ENCODE data around the gene SNN. TPM values are rescaled to one million over a fixed set of nuclear protein-coding genes. Genes with fewer than 3 reads are reported as not detected.

SNN gene
- total RNA-seq, 2 donors from 2014 or later, result 28.9 to 35.1 TPM

- H3K4me3 ChIP-seq (ENCODE audit: low read length), result no peak overlapping the region
- H3K4me3 Mint-ChIP-seq, result no peak overlapping the region
- no peaks in the 10 kb centered on the region for H3K36me3 ChIP-seq (ENCODE audit: control insufficient read depth, insufficient read depth, low read length)
- no peaks in the 10 kb centered on the region for H3K4me1 ChIP-seq (ENCODE audit: control insufficient read depth, insufficient read depth, low read length)
- no peaks in the 10 kb centered on the region for H3K4me1 Mint-ChIP-seq
- no peaks in the 10 kb centered on the region for H3K9me3 Mint-ChIP-seq
- peak; percentile 65 for DNase-seq
- H3K9me3 ChIP-seq (ENCODE audit: control insufficient read depth, low read length), result no peaks in the 10 kb centered on the region
- WGBS, 2 experiments (ENCODE audit: insufficient coverage in 1 of 2, insufficient read length in 1 of 2), result 77 to 90% methylated on average over 5 to 19 of the region's 19 CpGs
- H3K27me3 ChIP-seq (ENCODE audit: control insufficient read depth, insufficient read depth, low read length, poor library complexity, severe bottlenecking), result no peaks in the 10 kb centered on the region
- TF ChIP-seq CTCF (conservative IDR thresholded peaks at IDR 0.05), result no peak
- H3K36me3 Mint-ChIP-seq (ENCODE audit: low read depth), result no peaks in the 10 kb centered on the region
- H3K27ac ChIP-seq (ENCODE audit: low read depth, low read length), result no peak overlapping the region
- no peaks in the 10 kb centered on the region for H3K27me3 Mint-ChIP-seq (ENCODE audit: insufficient read depth)
- peak overlapping the region; percentile 32 for H3K27ac Mint-ChIP-seq
- H3K9ac ChIP-seq (ENCODE audit: extremely low read depth, low read length, poor library complexity, severe bottlenecking), result no peak overlapping the region
These were observed 9.2 kb upstream of the SNN start for GRCh38 chr16:11658896-11659708.

- 85 to 87% methylated on average over 7 to 12 of the region's 12 CpGs for WGBS, 2 experiments (ENCODE audit: insufficient coverage in 1 of 2, insufficient read length in 1 of 2)
- Histone ChIP-seq H3K9ac (ENCODE audit: extremely low read depth, low read length, poor library complexity, severe bottlenecking) (no peak overlapping the region), H3K9me3 (ENCODE audit: control insufficient read depth, low read length) (no peaks in the 10 kb centered on the region), H3K4me3 (ENCODE audit: low read length) (no peak overlapping the region), H3K27me3 (ENCODE audit: control insufficient read depth, insufficient read depth, low read length, poor library complexity, severe bottlenecking) (no peaks in the 10 kb centered on the region), H3K4me1 (ENCODE audit: control insufficient read depth, insufficient read depth, low read length) (no peaks in the 10 kb centered on the region), H3K36me3 (ENCODE audit: control insufficient read depth, insufficient read depth, low read length) (no peaks in the 10 kb centered on the region), H3K27ac (ENCODE audit: low read depth, low read length) (no peak overlapping the region)
- H3K27ac Mint-ChIP-seq, result no peak overlapping the region
- H3K27me3 Mint-ChIP-seq (ENCODE audit: insufficient read depth), result no peaks in the 10 kb centered on the region
- no peak for DNase-seq
- no peaks in the 10 kb centered on the region for H3K9me3 Mint-ChIP-seq
- H3K4me3 Mint-ChIP-seq, result no peak overlapping the region
- TF ChIP-seq CTCF (conservative IDR thresholded peaks at IDR 0.05), result no peak
- H3K4me1 Mint-ChIP-seq, result peaks cover 2% of the 10 kb centered on the region
- H3K36me3 Mint-ChIP-seq (ENCODE audit: low read depth), result no peaks in the 10 kb centered on the region
These were observed 7.7 kb upstream of the SNN start for GRCh38 chr16:11660565-11660964.

GRCh38 chr16:11662582-11662981 is 5.7 kb upstream of the SNN start:
- Mint-ChIP-seq H3K27ac (no peak overlapping the region), H3K36me3 (ENCODE audit: low read depth) (no peaks in the 10 kb centered on the region), H3K4me1 (peaks cover 2% of the 10 kb centered on the region), H3K9me3 (no peaks in the 10 kb centered on the region), H3K27me3 (ENCODE audit: insufficient read depth) (no peaks in the 10 kb centered on the region), H3K4me3 (no peak overlapping the region)
- Histone ChIP-seq H3K36me3 (ENCODE audit: control insufficient read depth, insufficient read depth, low read length) (no peaks in the 10 kb centered on the region), H3K9me3 (ENCODE audit: control insufficient read depth, low read length) (no peaks in the 10 kb centered on the region), H3K9ac (ENCODE audit: extremely low read depth, low read length, poor library complexity, severe bottlenecking) (no peak overlapping the region), H3K27ac (ENCODE audit: low read depth, low read length) (no peak overlapping the region), H3K27me3 (ENCODE audit: control insufficient read depth, insufficient read depth, low read length, poor library complexity, severe bottlenecking) (no peaks in the 10 kb centered on the region), H3K4me3 (ENCODE audit: low read length) (no peak overlapping the region), H3K4me1 (ENCODE audit: control insufficient read depth, insufficient read depth, low read length) (no peaks in the 10 kb centered on the region)
- no peak for TF ChIP-seq CTCF (conservative IDR thresholded peaks at IDR 0.05)
- WGBS, 2 experiments (ENCODE audit: insufficient coverage in 1 of 2, insufficient read length in 1 of 2), result 92 to 95% methylated on average over 5 of the region's 5 CpGs
- no peak for DNase-seq

Data from endodermal cell (in vitro differentiated cells).